Kidney (tissue), 14 donors: Measurements from ENCODE around the gene CASP9. TPM values are rescaled to one million over a fixed set of nuclear protein-coding genes. Genes with fewer than 3 reads are reported as not detected.
"Not testable (repeated sequence)": the region's sequence is repeated elsewhere in the genome, so short reads cannot be mapped to it uniquely, and the experiment has no call there.

Experiments used
- DNase-seq, 5 donors: peaks; one replicate each; pipeline ENCODE4 v3.0.0-alpha.2; 2013 to 2020
- FAIRE-seq: peaks from 2 replicates; lab custom pipeline; 2012; peaks lifted over from hg19 to GRCh38; lab: Jason Lieb, UNC
- H3K27ac ChIP-seq, 2 donors: one replicate each; pipeline ENCODE4 v1.7.0; 2013; ENCODE audit warnings: low read depth in 2 of 2, low read length in 2 of 2, inconsistent platforms in 1 of 2
- H3K27me3 ChIP-seq: one replicate; pipeline ENCODE4 v1.7.1; 2013; ENCODE audit warnings: low read length, inconsistent platforms; ENCODE audit not compliant: control insufficient read depth, insufficient read depth
- H3K36me3 ChIP-seq, 3 donors: one replicate each; pipeline versions ENCODE4 v1.7.0 to v1.7.1; 2013; ENCODE audit warnings: low read length in 3 of 3, control low read depth in 1 of 3, inconsistent platforms in 1 of 3; ENCODE audit not compliant: insufficient read depth in 3 of 3, control insufficient read depth in 2 of 3
- H3K4me1 ChIP-seq, 3 donors: one replicate each; pipeline versions ENCODE4 v1.7.0 to v1.7.1; 2013; ENCODE audit warnings: low read length in 3 of 3, inconsistent platforms in 1 of 3, low read depth in 1 of 3; ENCODE audit not compliant: control insufficient read depth in 2 of 3, insufficient read depth in 2 of 3
- H3K4me3 ChIP-seq, 3 donors: one replicate each; pipeline versions ENCODE4 v1.7.0 to v1.8.1; 2013; ENCODE audit warnings: low read length in 3 of 3, control low read depth in 1 of 3, inconsistent platforms in 1 of 3
- H3K9ac ChIP-seq, 3 donors: one replicate each; pipeline versions ENCODE4 v1.7.0 to v1.7.1; 2013; ENCODE audit warnings: low read length in 3 of 3, control low read depth in 1 of 3, inconsistent platforms in 1 of 3
- H3K9me3 ChIP-seq, 3 donors: one replicate each; pipeline versions ENCODE4 v1.7.0 to v1.7.1; 2013; ENCODE audit warnings: low read length in 3 of 3, control low read depth in 1 of 3, inconsistent platforms in 1 of 3; ENCODE audit not compliant: control insufficient read depth in 2 of 3, insufficient read depth in 1 of 3
- CTCF ChIP-seq: IDR thresholded peaks from 3 replicates; pipeline ENCODE4 v1.5.1; 2012; ENCODE audit warnings: mild to moderate bottlenecking, moderate library complexity, borderline replicate concordance; ENCODE audit not compliant: insufficient read depth; ENCODE audit errors: extremely low read depth
- intact Hi-C: fragments of 100-400 bp; cut with DNase I; formaldehyde crosslinking; loops from one replicate; pipeline ENCODE4 v1.11.1; 2022
- polyA plus RNA-seq: library from polyadenylated mRNA; stranded (reverse); fragments of 350-450 nt; fragmentation: Illumina TruSeq; extraction: RNeasy Lipid Tissue Mini Kit (QIAGEN cat#74804); gene quantifications from one replicate; pipeline ENCODE4 v1.2.3, GENCODE V29; 2014; ENCODE audit warnings: low read depth, low replicate concordance; ENCODE audit not compliant: insufficient read depth
- total RNA-seq: library from RNA; stranded (reverse); fragmentation: NEBNext Ultra II Directional; extraction: Animal tissue kit (Norgen Biotek cat#: 25700); gene quantifications from one replicate; pipeline ENCODE4 v1.2.1, GENCODE V29; 2021
- donor health status: control.
- donor health status: control.
- donor health status: control.
- donor health status: control.
- donor health status: control.
- donor health status: DM: yes; HTN: yes; CAD: no.
- donor health status: Normal renal cell carcinoma (clear cell type).

The CASP9 gene
- total and polyA plus RNA-seq, 2 donors from 2014 or later = 18.2 to 20.1 TPM

- Histone ChIP-seq H3K9ac (no peak overlapping the region), H3K36me3 (no peaks in the 10 kb centered on the region), H3K27me3 (no peaks in the 10 kb centered on the region), H3K27ac (no peak overlapping the region), H3K4me3 (no peak overlapping the region), H3K4me1 (no peaks in the 10 kb centered on the region), H3K9me3 (no peaks in the 10 kb centered on the region)
- no peak for DNase-seq
- no peak for TF ChIP-seq CTCF
- intact Hi-C loops = no loop called here
- no peak for FAIRE-seq
Observed at GRCh38 chr1:15483971-15484370, 40.0 kb downstream of the CASP9 start.

- H3K9ac ChIP-seq, H3K4me1 ChIP-seq, H3K36me3 ChIP-seq, H3K27me3 ChIP-seq, H3K4me3 ChIP-seq, H3K27ac ChIP-seq, intact Hi-C loops, H3K9me3 ChIP-seq, DNase-seq, FAIRE-seq: not testable (repeated sequence)
Observed at GRCh38 chr1:15482983-15483543, 41.0 kb downstream of the CASP9 start.

GRCh38 chr1:15482455-15482854, 41.6 kb downstream of the CASP9 start:
- H3K36me3 ChIP-seq, H3K4me1 ChIP-seq, DNase-seq, H3K27me3 ChIP-seq, H3K27ac ChIP-seq, H3K4me3 ChIP-seq, H3K9ac ChIP-seq, FAIRE-seq, intact Hi-C loops, H3K9me3 ChIP-seq: not testable (repeated sequence)

GRCh38 chr1:15479654-15480347, 44.2 kb downstream of the CASP9 start:
- Histone ChIP-seq H3K4me1 (no peaks in the 10 kb centered on the region), H3K27ac (no peak overlapping the region), H3K4me3 (no peak overlapping the region), H3K9me3 (no peaks in the 10 kb centered on the region), H3K36me3 (no peaks in the 10 kb centered on the region), H3K9ac (no peak overlapping the region), H3K27me3 (no peaks in the 10 kb centered on the region)
- TF ChIP-seq CTCF = no peak
- DNase-seq = no peak
- no peak for FAIRE-seq
- intact Hi-C loops = no loop called here
